Measurements from ENCODE around the gene LMNA. TPM values are rescaled to one million over a fixed set of nuclear protein-coding genes. Genes with fewer than 3 reads are reported as not detected.

Gene LMNA
- polyA plus RNA-seq, 1 of the 3 experiments (the other 2 are of a cell fraction): 983 TPM

- Histone ChIP-seq H3K9me3 (no peaks in the 10 kb centered on the region), H3K9ac (peak overlapping the region; percentile 97; the same call in 1 of the 2 replicates), H3K27ac (ENCODE audit: low read depth in 2 of 2, low read length in 1 of 2) (peak overlapping the region; percentile 98 to 100), H3K79me2 (ENCODE audit: insufficient read depth) (peaks cover 95% of the 10 kb centered on the region), H3K4me2 (peak overlapping the region; percentile 95), H3K4me3 (ENCODE audit: low read depth in 2 of 2, low read length in 1 of 2) (peak overlapping the region in 1 of 2 experiments; percentile 94; a peak in 2 of 4 replicates), H3K27me3 (ENCODE audit: insufficient read depth) (no peaks in the 10 kb centered on the region), H3K9me2 (no peaks in the 10 kb centered on the region), H3K36me3 (replicated peaks in 1 of 2; ENCODE audit: control insufficient read depth in 1 of 2, insufficient read depth in 2 of 2, low read length in 1 of 2) (peaks cover 0 to 38% of the 10 kb centered on the region in 2 experiments), H3K4me1 (ENCODE audit: control insufficient read depth in 1 of 2, insufficient read depth in 2 of 2, low read depth in 1 of 2, low read length in 1 of 2) (peaks cover 69 to 72% of the 10 kb centered on the region in 2 experiments), H3F3A (replicated peaks; ENCODE audit: insufficient read depth) (peaks cover 87% of the 10 kb centered on the region), H2AFZ (ENCODE audit: low read depth) (no peak overlapping the region), H4K20me1 (ENCODE audit: insufficient read depth) (peaks cover 83% of the 10 kb centered on the region)
- CTCF ChIA-PET: interaction anchor here (0.7 to 40.5 kb wide), 4 partner anchors 9 to 131 kb away, joined by 3 to 1559 read pairs (median 69); partner anchors contain the start of gene MEX3A
- no peak for DNase-seq
- 74% methylated on average over 3 of the region's 4 CpGs for WGBS (ENCODE audit: low lambda C conversion rate)
- POLR2A ChIA-PET: no interaction called here
- TF ChIP-seq TCF12 (IDR thresholded peaks at IDR 0.05): no peak
- TF ChIP-seq YY1 (IDR thresholded peaks at IDR 0.05; ENCODE audit: low read depth): no peak
- TF ChIP-seq FOSL2 (IDR thresholded peaks at IDR 0.05; ENCODE audit: borderline replicate concordance, low read depth): no peak
- TF ChIP-seq EZH2phosphoT487 (IDR thresholded peaks at IDR 0.05; ENCODE audit: borderline replicate concordance, low read depth): no peak
- TF ChIP-seq GABPA (IDR thresholded peaks at IDR 0.05; ENCODE audit: low read depth): no peak
- no peak for TF ChIP-seq EP300 (IDR thresholded peaks at IDR 0.05; ENCODE audit: borderline replicate concordance in 1 of 2, low read depth in 1 of 2, low read length in 1 of 2)
- TF ChIP-seq PBX3 (IDR thresholded peaks at IDR 0.05): no peak
- no peak for TF ChIP-seq SMC3 (IDR thresholded peaks at IDR 0.05; ENCODE audit: low read depth, low read length)
- no peak for TF ChIP-seq NFIC (IDR thresholded peaks at IDR 0.05; ENCODE audit: borderline replicate concordance)
- no peak for TF ChIP-seq USF1 (IDR thresholded peaks at IDR 0.05; ENCODE audit: borderline replicate concordance, low read depth)
- TF ChIP-seq MXI1 (IDR thresholded peaks at IDR 0.05; ENCODE audit: low read depth, low read length): no peak
- no peak for TF ChIP-seq CTCF (IDR thresholded peaks at IDR 0.05)
- TF ChIP-seq NRF1 (IDR thresholded peaks at IDR 0.05; ENCODE audit: low read depth, low read length): no peak
- TF ChIP-seq FOXM1 (IDR thresholded peaks at IDR 0.05; ENCODE audit: low read depth): no peak
- no peak; the same call in 1 of the 2 replicates for TF ChIP-seq POLR2AphosphoS5 (IDR thresholded peaks at IDR 0.05; ENCODE audit: low read depth, low read length)
- no peak for TF ChIP-seq IRF3 (IDR thresholded peaks at IDR 0.05; ENCODE audit: low read depth, low read length)
- no peak for TF ChIP-seq MEF2A (IDR thresholded peaks at IDR 0.05; ENCODE audit: borderline replicate concordance, low read depth)
- TF ChIP-seq USF2 (IDR thresholded peaks at IDR 0.05; ENCODE audit: borderline replicate concordance, low read depth, low read length): no peak
- no peak for TF ChIP-seq FOXJ3 (CRISPR knock-in tag; IDR thresholded peaks at IDR 0.05)
- no peak for TF ChIP-seq RFX5 (IDR thresholded peaks at IDR 0.05; ENCODE audit: low read length)
Measured at GRCh38 chr1:156121457-156121856, 6.9 kb downstream of the LMNA start.

Measured in SK-N-SH (cell line).